HCT116 (cell line): ENCODE results near the gene ZNF264. TPM values are rescaled to one million over a fixed set of nuclear protein-coding genes. Genes with fewer than 3 reads are reported as not detected.

Experiments used
- ATAC-seq: fragments of 200-7000 bp; cut with Tn5 transposase; 2 replicates; pipeline ENCODE4 v1.9.1; 2020; ENCODE audit warnings: mild to moderate bottlenecking, moderate library complexity
- Bru-seq: library from RNA; stranded (reverse); fragments of 400-500 nt; gene quantifications from one replicate; lab custom pipeline; 2021; lab: Mats Ljungman, UMichigan
- BruChase-seq, 2 experiments: library from RNA; stranded (reverse); fragments of 400-500 nt; gene quantifications; one replicate each; lab custom pipeline; 2021; lab: Mats Ljungman, UMichigan
- BruUV-seq: library from RNA; stranded (reverse); fragments of 400-500 nt; replicated peaks from 2 replicates; lab custom pipeline; 2021; lab: Mats Ljungman, UMichigan
- CTCF ChIA-PET: fragments of 300-600 bp; sonication (Branson Sonifier 250); formaldehyde crosslinking; loops from one replicate; lab custom pipeline; 2021; ENCODE audit warnings: antibody characterized with exemption; lab: Charles Lee
- POLR2A ChIA-PET: fragments of 300-600, 350-600 bp; sonication (Branson Sonifier 250); formaldehyde crosslinking; loops from one replicate; lab custom pipeline; 2021; ENCODE audit warnings: antibody characterized with exemption; lab: Charles Lee
- RAD21 ChIA-PET, 2 experiments: fragments of 300-600 bp; sonication (Branson Sonifier 250); formaldehyde crosslinking; loops; one replicate each; lab custom pipeline; 2023; ENCODE audit warnings: low total read pairs in 2 of 2; ENCODE audit not compliant: uncharacterized antibody in 2 of 2, unreplicated experiment in 2 of 2, low non-redundant PET in 1 of 2; lab: Charles Lee
- DNase-seq: peaks from one replicate; pipeline ENCODE4 v3.0.0-alpha.2; 2010; ENCODE audit warnings: low read depth, low spot score
- H2AFZ ChIP-seq: fragments of 200-600 bp; shearing (Covaris generic), sonication (generic); 2 replicates; pipeline ENCODE4 v1.6.1; 2017; ENCODE audit warnings: low read depth, mixed run types, mixed read lengths, antibody characterized with exemption, low read length; ENCODE audit not compliant: poor library complexity, severe bottlenecking
- H3K27ac ChIP-seq: 2 replicates; pipeline ENCODE4 v1.5.1; 2012; ENCODE audit warnings: low read depth, low read length
- H3K27me3 ChIP-seq: fragments of 200-600 bp; sonication (generic); 2 replicates; pipeline ENCODE4 v1.6.1; 2016; ENCODE audit warnings: mixed run types, low read length, mixed read lengths; ENCODE audit not compliant: insufficient read depth
- H3K36me3 ChIP-seq, 2 experiments: fragments of 200-500 bp in 1 of 2; fragments of 200-600 bp in 1 of 2; sonication (Bioruptor generic) in 1 of 2; sonication (generic) in 1 of 2; 2 replicates each; pipeline versions ENCODE4 v1.5.1 to v1.6.1; 2014 to 2016; ENCODE audit warnings: low read length in 2 of 2, inconsistent platforms in 1 of 2, mixed read lengths in 1 of 2, mixed run types in 1 of 2; ENCODE audit not compliant: insufficient read depth in 2 of 2, control insufficient read depth in 1 of 2
- H3K4me1 ChIP-seq, 2 experiments: fragments of 200-600 bp in 1 of 2; sonication (generic) in 1 of 2; 2 replicates each; pipeline versions ENCODE4 v1.5.1 to v1.6.1; 2012 to 2017; ENCODE audit warnings: low read length in 2 of 2, inconsistent platforms in 1 of 2, mild to moderate bottlenecking in 1 of 2, mixed read lengths in 1 of 2, mixed run types in 1 of 2, moderate library complexity in 1 of 2; ENCODE audit not compliant: insufficient read depth in 2 of 2, control insufficient read depth in 1 of 2
- H3K4me2 ChIP-seq: fragments of 200-600 bp; sonication (generic); 2 replicates; pipeline ENCODE4 v1.6.1; 2017; ENCODE audit warnings: mixed run types, low read length, mixed read lengths
- H3K4me3 ChIP-seq, 2 experiments: fragments of 200-600 bp in 1 of 2; sonication (generic) in 1 of 2; replicated peaks in 1 of 2; 2 replicates each; pipeline ENCODE4 v1.5.1; 2011 to 2016; ENCODE audit warnings: low read length in 2 of 2, control low read depth in 1 of 2, low read depth in 1 of 2, mild to moderate bottlenecking in 1 of 2, mixed read lengths in 1 of 2, mixed run types in 1 of 2
- H3K79me2 ChIP-seq: fragments of 200-600 bp; sonication (generic); 2 replicates; pipeline ENCODE4 v1.6.1; 2017; ENCODE audit warnings: mild to moderate bottlenecking, mixed run types, low read length, moderate library complexity, mixed read lengths; ENCODE audit not compliant: insufficient read depth
- H3K9ac ChIP-seq: fragments of 200-600 bp; sonication (generic); 2 replicates; pipeline ENCODE4 v1.6.1; 2016; ENCODE audit warnings: low read length, mixed read lengths
- H3K9me2 ChIP-seq: fragments of 200-600 bp; sonication (generic), shearing (Covaris generic); 2 replicates; pipeline ENCODE4 v1.6.1; 2017; ENCODE audit warnings: mixed run types, mild to moderate bottlenecking, moderate library complexity; ENCODE audit not compliant: insufficient read depth
- H3K9me3 ChIP-seq, 2 experiments: fragments of 200-500 bp in 1 of 2; fragments of 200-600 bp in 1 of 2; sonication (Bioruptor generic) in 1 of 2; sonication (generic) in 1 of 2; 2 replicates each; pipeline ENCODE4 v1.6.1; 2014 to 2017; ENCODE audit warnings: low read length in 2 of 2, mixed read lengths in 2 of 2, inconsistent platforms in 1 of 2, low read depth in 1 of 2, mild to moderate bottlenecking in 1 of 2, mixed run types in 1 of 2, moderate library complexity in 1 of 2; ENCODE audit not compliant: control insufficient read depth in 1 of 2, insufficient read depth in 1 of 2
- H4K20me1 ChIP-seq: fragments of 200-600 bp; sonication (generic), shearing (Covaris generic); 2 replicates; pipeline ENCODE4 v1.6.1; 2017; ENCODE audit warnings: mixed run types, mild to moderate bottlenecking, moderate library complexity; ENCODE audit not compliant: insufficient read depth
- CBX3 ChIP-seq: IDR thresholded peaks from 2 replicates; pipeline ENCODE4 v1.6.1; 2012; ENCODE audit warnings: low read depth
- EGR1 ChIP-seq: IDR thresholded peaks from 2 replicates; pipeline ENCODE4 v1.6.1; 2012; ENCODE audit warnings: low read depth
- ELF1 ChIP-seq: IDR thresholded peaks from 2 replicates; pipeline ENCODE4 v1.6.1; 2012; ENCODE audit warnings: low read depth, borderline replicate concordance
- FOSL1 ChIP-seq: IDR thresholded peaks from 2 replicates; pipeline ENCODE4 v1.6.1; 2012; ENCODE audit warnings: low read depth
- MAX ChIP-seq: IDR thresholded peaks from 2 replicates; pipeline ENCODE4 v1.6.1; 2012
- POLR2A ChIP-seq: IDR thresholded peaks from 2 replicates; pipeline ENCODE4 v1.7.0; 2011; ENCODE audit warnings: borderline replicate concordance; ENCODE audit not compliant: insufficient read depth, insufficient read length; ENCODE audit errors: extremely low read depth
- POLR2AphosphoS5 ChIP-seq: IDR thresholded peaks from 2 replicates; pipeline ENCODE4 v1.6.1; 2011; ENCODE audit warnings: mild to moderate bottlenecking, low read depth, low read length, moderate library complexity
- YY1 ChIP-seq: IDR thresholded peaks from 2 replicates; pipeline ENCODE4 v1.6.1; 2011; ENCODE audit warnings: low read length, low read depth, moderate library complexity, mild to moderate bottlenecking; ENCODE audit not compliant: insufficient replicate concordance; ENCODE audit errors: extremely low read depth
- ZFX ChIP-seq: fragments of 450-650 bp; IDR thresholded peaks from 2 replicates; pipeline ENCODE4 v1.6.1; 2017
- intact Hi-C: fragments of 100-400 bp; cut with micrococcal nuclease; formaldehyde crosslinking; loops from 2 replicates; pipeline ENCODE4 v1.10.0; 2022
- long read RNA-seq: library from polyadenylated mRNA; unstranded; transcript quantifications from one replicate; pipeline ENCODE4 v2.0.0, GENCODE V29; 2021; ENCODE audit not compliant: unreplicated experiment
- polyA plus RNA-seq: library from polyadenylated mRNA; unstranded; fragments of >200 nt; gene quantifications from 2 replicates; pipeline ENCODE4 v1.2.1, GENCODE V29; 2012; ENCODE audit warnings: missing spikeins
- total RNA-seq: library from RNA; stranded (reverse); gene quantifications from one replicate; pipeline ENCODE4 v1.2.1, GENCODE V29; 2021; ENCODE audit not compliant: unreplicated experiment

Gene ZNF264
- total RNA-seq (30.3 TPM), Bru-seq, nascent RNA (percentile 87 among the genes with signal in this experiment), BruChase-seq, experiment 1, labeled RNA remaining after a 6-hour chase (percentile 94 among the genes with signal in this experiment), BruChase-seq, experiment 2, labeled RNA remaining after a 2-hour chase (percentile 97 among the genes with signal in this experiment)
- polyA plus RNA-seq, result 9.6 and 12.2 TPM in 2 replicates
- long read RNA-seq, full-length matches to known transcripts, result 3 of 6 reads
- long read RNA-seq, partial matches to known transcripts, result 0 of 6 reads
- long read RNA-seq, other reads (novel, unspliced or antisense), result 3 of 6 reads

GRCh38 chr19:57191141-57192076 is at the start of gene ZNF264:
TSS of gene ZNF264 (plus strand) at chr19:57191500. CDS start at chr19:57191914, 414 bp downstream.
- Histone ChIP-seq H3K27me3 (no peaks in the 10 kb centered on the region), H3K79me2 (peaks cover 31% of the 10 kb centered on the region), H2AFZ (peak within 1 kb of the TSS; percentile 89), H4K20me1 (no peaks in the 10 kb centered on the region), H3K9ac (peak within 1 kb of the TSS; percentile 79), H3K9me3 (peaks cover 0 to 8% of the 10 kb centered on the region in 2 experiments; a peak in 1 of 4 replicates), H3K4me3 (peak within 1 kb of the TSS; percentile 77 to 97), H3K36me3 (peaks cover 21 to 30% of the 10 kb centered on the region in 2 experiments), H3K27ac (peak within 1 kb of the TSS; percentile 81)
- ChIA-PET POLR2A (interaction anchor here (0.9 kb wide), 1 partner anchor 11 kb away, joined by 3 read pairs; no protein-coding TSS in a partner anchor), RAD21 (no interaction called here)
- DNase-seq, result peak; percentile 75
- no TSS peak for BruUV-seq
- TF ChIP-seq MAX (peak; percentile 65; the same call in 1 of the 2 replicates), YY1 (peak; percentile 89), CBX3 (no peak), POLR2AphosphoS5 (peak; percentile 88), ZFX (peak; percentile 84), FOSL1 (no peak), POLR2A (peak; percentile 63), EGR1 (peak; percentile 55), ELF1 (peak; percentile 84)
- TF ChIP-seq, all 23 proteins: peak for 7
- peak within 1 kb of the TSS; percentile 85 for H3K4me2 ChIP-seq
- H3K4me1 ChIP-seq, result peaks cover 4 to 18% of the 10 kb centered on the region in 2 experiments; a peak in 2 of 4 replicates
- ATAC-seq, result peak; percentile 97
- intact Hi-C loops, result no loop called here
- H3K9me2 ChIP-seq, result no peaks in the 10 kb centered on the region
- CTCF ChIA-PET, result no interaction called here
